ENCODE results near the gene EHD2. TPM values are rescaled to one million over a fixed set of nuclear protein-coding genes. Genes with fewer than 3 reads are reported as not detected.

The EHD2 gene
- total and polyA plus RNA-seq, 2 of the 13 experiments (the other 11 are each of a cell fraction or from before 2014, with no cell fraction given): 0.09 to 0.28 TPM

DNA sequence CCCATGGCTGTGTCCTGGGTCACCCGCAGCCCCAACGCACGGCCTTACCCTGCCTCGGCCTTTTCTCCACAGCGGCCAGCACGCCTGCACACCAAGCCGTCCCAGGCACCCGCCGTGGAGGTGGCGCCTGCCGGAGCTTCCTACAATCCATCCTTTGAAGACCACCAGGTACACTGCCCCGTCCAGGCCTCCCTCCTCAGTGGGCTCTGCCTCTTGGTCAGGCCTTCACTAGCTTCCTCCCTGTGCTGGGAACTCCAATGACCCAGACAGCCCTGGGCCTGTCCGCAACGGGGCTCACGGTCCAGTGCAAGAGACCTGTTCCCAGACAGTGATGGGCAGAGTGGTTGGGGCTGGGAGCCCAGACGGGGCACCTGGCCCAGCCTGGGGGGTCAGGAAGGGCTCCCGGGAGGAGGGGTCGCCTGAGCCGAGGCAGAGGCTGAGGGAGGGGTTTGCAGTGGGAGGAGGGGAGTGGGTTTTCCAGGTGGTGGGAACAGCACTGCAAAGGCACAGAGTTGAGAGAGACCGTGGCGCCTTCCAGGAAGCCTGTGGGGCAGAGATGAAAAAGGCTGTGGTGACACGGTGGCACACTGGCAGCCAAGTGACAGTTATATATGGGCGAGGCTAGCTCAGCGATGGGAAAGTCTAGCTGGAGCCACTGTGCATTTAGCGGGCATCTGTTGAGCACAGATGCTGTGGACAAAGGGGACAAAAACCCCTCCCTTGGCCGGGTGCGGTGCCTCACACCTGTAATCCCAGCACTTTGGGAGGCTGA lies 39.4 kb downstream of the EHD2 start:
- no peak for DNase-seq (ENCODE audit: low spot score)
- H3K4me3 ChIP-seq (replicated peaks in 1 of 3; ENCODE audit: insufficient read depth in 1 of 3, low read depth in 2 of 3, low read length in 3 of 3): no peak overlapping the region
- H3K27me3 ChIP-seq (ENCODE audit: control insufficient read depth in 1 of 2, insufficient read depth in 2 of 2, low read length in 2 of 2): no peaks in the 10 kb centered on the region
- no peak for ATAC-seq
- no peak overlapping the region for H3K27ac ChIP-seq (ENCODE audit: extremely low read length, insufficient read depth, low read length)
- H3K36me3 ChIP-seq (replicated peaks in 1 of 2; ENCODE audit: control insufficient read depth in 1 of 2, insufficient read depth in 2 of 2, low read length in 2 of 2): peaks cover 41 to 83% of the 10 kb centered on the region in 2 experiments; a peak in 4 of 5 replicates
- no peaks in the 10 kb centered on the region for H3K9me3 ChIP-seq (ENCODE audit: low read length)
- in situ Hi-C loops (cut with HindIII; ENCODE audit: extremely low pct_ligation_motif_present, low pct_unique_long_range_greater_than_20kb): no loop called here
- no peak for TF ChIP-seq CBX2 (IDR thresholded peaks at IDR 0.05; ENCODE audit: low read depth, low read length)
- TF ChIP-seq CBX2 (CRISPR knock-in tag; IDR thresholded peaks at IDR 0.05; ENCODE audit: low read depth): no peak
- peak; percentile 83 for TF ChIP-seq AGO2 (optimal IDR thresholded peaks at IDR 0.05; ENCODE audit: low read depth, low read length)
- TF ChIP-seq HNRNPL (IDR thresholded peaks at IDR 0.05; ENCODE audit: low read depth, low read length): no peak
- peak; percentile 53 for TF ChIP-seq RBFOX2 (IDR thresholded peaks at IDR 0.05; ENCODE audit: low read depth, low read length)
- TF ChIP-seq ZBTB8A (CRISPR knock-in tag; IDR thresholded peaks at IDR 0.05; ENCODE audit: borderline replicate concordance, low read depth): no peak
- 0 out of 4 replicates have a peak, but pooled peaks of 1 of the 2 experiments have one; percentile 23 for TF ChIP-seq POLR2A (IDR thresholded peaks at IDR 0.05; ENCODE audit: insufficient read depth in 1 of 2, low read depth in 2 of 2, low read length in 2 of 2)
- BruUV-seq (replicated peaks): no TSS peak
- 97% methylated on average over 23 of the region's 27 CpGs for WGBS (ENCODE audit: low lambda C conversion rate)
- H3K9ac ChIP-seq (ENCODE audit: insufficient read depth, low read depth, low read length): no peak overlapping the region
- POLR2A ChIA-PET: interaction anchor here (0.6 kb wide), 1 partner anchor 36 kb away, joined by 3 read pairs; no protein-coding TSS in a partner anchor
- no peak for FAIRE-seq
- H3K4me2 ChIP-seq (ENCODE audit: low read depth, low read length): no peak overlapping the region
- 0 out of 2 replicates have a peak, but pooled peaks cover 12% of the 10 kb centered on the region for H4K20me1 ChIP-seq (ENCODE audit: insufficient read depth, low read length)
- intact Hi-C loops (cut with micrococcal nuclease; ENCODE audit: unreplicated experiment): no loop called here
- CTCF ChIA-PET (ENCODE audit: low intra/inter-chr PET ratio, low total read pairs): no interaction called here
- no peak overlapping the region for H2AFZ ChIP-seq (ENCODE audit: low read length)
- H3K4me1 ChIP-seq (ENCODE audit: insufficient read depth, low read length): peaks cover 37% of the 10 kb centered on the region
- peaks cover 10% of the 10 kb centered on the region for H3K79me2 ChIP-seq (ENCODE audit: insufficient read depth, low read length)

Data from HepG2 (cell line).